Body of pancreas (tissue), 4 donors: Measurements from ENCODE around the gene ADPRHL1. TPM values are rescaled to one million over a fixed set of nuclear protein-coding genes. Genes with fewer than 3 reads are reported as not detected.
A peak's percentile ranks its signal among the peaks of the same experiment; 100 is the strongest.

ENCODE experiments used
- ATAC-seq: fragments of 150-250 bp; one replicate; pipeline ENCODE4 v1.9.1; 2016
- DNase-seq, 4 donors: peaks; one replicate each; pipeline ENCODE4 v3.0.0-alpha.2; 2019
- H3K27ac ChIP-seq, 4 donors: fragments of 200-600 bp; sonication (generic); 1 replicate in 3 of 4; 2 replicates in 1 of 4; pipeline versions ENCODE4 v1.5.1 to v1.6.1; 2016 to 2019; ENCODE audit warnings: mild to moderate bottlenecking in 1 of 4, mixed read lengths in 1 of 4, moderate library complexity in 1 of 4
- H3K27me3 ChIP-seq, 2 donors: fragments of 200-600 bp; sonication (generic); one replicate each; pipeline ENCODE4 v1.6.0; 2016; ENCODE audit warnings: mild to moderate bottlenecking in 1 of 2
- H3K36me3 ChIP-seq, 2 donors: fragments of 200-600 bp; sonication (generic); replicated peaks in 1 of 2; 2 replicates each; pipeline ENCODE4 v1.5.1; 2016; ENCODE audit warnings: low read depth in 2 of 2; ENCODE audit not compliant: insufficient read depth in 1 of 2
- H3K4me1 ChIP-seq: fragments of 200-600 bp; sonication (generic); one replicate; pipeline ENCODE4 v1.6.0; 2016
- H3K4me3 ChIP-seq, 2 donors: fragments of 200-600 bp; sonication (generic); 1 replicate in 1 of 2; 2 replicates in 1 of 2; pipeline ENCODE4 v1.5.1; 2016 to 2019
- H3K9me3 ChIP-seq, 3 donors: fragments of 200-600 bp; sonication (generic); 1 replicate in 2 of 3; 2 replicates in 1 of 3; pipeline ENCODE4 v1.5.1; 2016
- POLR2A ChIP-seq, 3 donors: fragments of 450-650 bp; IDR thresholded peaks; one replicate each; pipeline ENCODE4 v1.6.1; 2016; ENCODE audit warnings: antibody characterized with exemption in 3 of 3, mild to moderate bottlenecking in 2 of 3
- WGBS, 2 donors: methylation state at CpG; one replicate each; pipeline ENCODE4 v1.1.5; 2017; 5-methylcytosine and 5-hydroxymethylcytosine counted together
- intact Hi-C: fragments of 100-400 bp; cut with DNase I; formaldehyde crosslinking; loops from one replicate; pipeline ENCODE4 v1.15.1; 2023
- total RNA-seq, 2 donors: library from RNA; depleted of rRNA; stranded (reverse); fragments of >200 nt; gene quantifications; one replicate each; pipeline ENCODE4 v1.1.0, GENCODE V29; 2016
- TF ChIP-seq, protein P1 (sequence below), 7 experiments: fragments of 450-650 bp in 4 of 7; fragments of 200-600 bp in 3 of 7; sonication (generic) in 3 of 7; IDR thresholded peaks; one replicate each; pipeline ENCODE4 v1.5.1; 2016 to 2019; ENCODE audit warnings: antibody characterized with exemption in 7 of 7

Gene ADPRHL1
- total RNA-seq, 2 donors from 2014 or later = 6.0 to 15.8 TPM

DNA sequence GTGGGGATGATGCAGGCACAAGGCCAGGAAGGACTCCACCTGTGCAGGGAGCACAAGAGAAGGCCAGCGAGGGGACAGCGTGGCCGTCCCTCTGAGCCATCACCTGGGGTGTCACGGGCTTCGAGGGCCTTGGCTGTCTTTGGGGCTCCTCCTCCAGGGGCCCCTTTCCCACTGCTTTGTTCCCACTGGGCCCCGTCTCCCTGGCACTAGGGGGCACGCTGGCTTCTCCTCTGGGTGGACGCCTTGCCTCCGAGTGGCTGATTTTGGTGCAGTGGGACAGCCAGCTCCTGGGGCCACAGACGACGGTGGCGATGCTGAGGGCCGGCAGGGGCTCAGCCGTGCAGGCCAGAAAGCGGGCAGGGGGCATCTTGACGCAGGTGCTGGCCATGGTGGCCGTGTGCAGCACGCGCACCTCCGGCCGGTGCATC lies 46.2 kb downstream of the ADPRHL1 start:
- H3K4me1 ChIP-seq = no peaks in the 10 kb centered on the region
- H3K9me3 ChIP-seq = no peaks in the 10 kb centered on the region
- H3K27ac ChIP-seq = no peak overlapping the region
- H3K36me3 ChIP-seq = no peaks in the 10 kb centered on the region
- WGBS, 2 donors = 60 to 69% methylated on average over 16 to 20 of the region's 21 CpGs
- no peaks in the 10 kb centered on the region for H3K27me3 ChIP-seq
- DNase-seq = no peak
- TF ChIP-seq, protein P1, sequence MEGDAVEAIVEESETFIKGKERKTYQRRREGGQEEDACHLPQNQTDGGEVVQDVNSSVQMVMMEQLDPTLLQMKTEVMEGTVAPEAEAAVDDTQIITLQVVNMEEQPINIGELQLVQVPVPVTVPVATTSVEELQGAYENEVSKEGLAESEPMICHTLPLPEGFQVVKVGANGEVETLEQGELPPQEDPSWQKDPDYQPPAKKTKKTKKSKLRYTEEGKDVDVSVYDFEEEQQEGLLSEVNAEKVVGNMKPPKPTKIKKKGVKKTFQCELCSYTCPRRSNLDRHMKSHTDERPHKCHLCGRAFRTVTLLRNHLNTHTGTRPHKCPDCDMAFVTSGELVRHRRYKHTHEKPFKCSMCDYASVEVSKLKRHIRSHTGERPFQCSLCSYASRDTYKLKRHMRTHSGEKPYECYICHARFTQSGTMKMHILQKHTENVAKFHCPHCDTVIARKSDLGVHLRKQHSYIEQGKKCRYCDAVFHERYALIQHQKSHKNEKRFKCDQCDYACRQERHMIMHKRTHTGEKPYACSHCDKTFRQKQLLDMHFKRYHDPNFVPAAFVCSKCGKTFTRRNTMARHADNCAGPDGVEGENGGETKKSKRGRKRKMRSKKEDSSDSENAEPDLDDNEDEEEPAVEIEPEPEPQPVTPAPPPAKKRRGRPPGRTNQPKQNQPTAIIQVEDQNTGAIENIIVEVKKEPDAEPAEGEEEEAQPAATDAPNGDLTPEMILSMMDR (IDR thresholded peaks at IDR 0.05) = peak in 1 of 7 experiments; percentile 19
- no peak for TF ChIP-seq POLR2A (IDR thresholded peaks at IDR 0.05)
- no peak overlapping the region for H3K4me3 ChIP-seq
- intact Hi-C loops = no loop called here
- no peak for ATAC-seq

DNA sequence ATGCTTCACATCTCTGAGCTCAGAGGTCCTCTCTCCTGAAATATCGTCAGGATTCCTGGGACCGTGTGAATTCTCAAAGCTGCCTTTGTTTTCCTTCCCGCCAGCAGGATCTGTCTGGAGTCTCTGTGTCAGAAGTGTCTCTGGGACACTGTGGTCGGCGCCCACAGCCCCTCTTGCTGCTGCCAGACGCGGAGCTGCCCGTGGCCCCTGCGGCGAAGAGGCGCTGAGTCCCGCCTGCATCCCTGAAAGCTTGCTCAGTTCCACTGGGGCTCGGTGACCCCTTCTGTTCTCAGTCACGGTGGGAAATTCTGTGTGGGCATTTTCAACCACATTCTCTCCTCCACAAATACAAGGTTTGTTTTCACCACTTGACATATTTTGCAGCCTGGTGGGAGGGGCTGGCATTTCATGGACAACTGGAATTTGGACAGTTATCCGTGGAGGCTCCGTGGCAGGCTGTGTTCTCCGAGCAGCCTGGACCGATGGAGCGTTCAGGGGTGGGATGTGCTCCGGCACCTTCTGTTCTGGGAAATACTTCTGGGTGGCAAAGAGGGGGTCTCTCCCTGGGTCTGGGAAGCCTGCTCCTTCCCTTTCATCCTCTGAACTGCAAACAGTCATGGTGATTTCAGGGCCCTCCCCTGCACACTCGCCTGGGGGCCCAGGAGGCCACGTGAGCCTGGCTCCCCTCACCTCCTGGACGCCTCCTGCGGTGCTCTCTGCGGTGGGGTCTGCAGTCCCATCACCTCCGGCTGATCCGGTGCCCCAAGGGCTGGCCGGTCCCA lies 46.8 kb downstream of the ADPRHL1 start:
- no peak for DNase-seq
- Histone ChIP-seq H3K9me3 (no peaks in the 10 kb centered on the region), H3K4me1 (no peaks in the 10 kb centered on the region), H3K27me3 (no peaks in the 10 kb centered on the region), H3K27ac (no peak overlapping the region), H3K4me3 (no peak overlapping the region), H3K36me3 (no peaks in the 10 kb centered on the region)
- intact Hi-C loops = no loop called here
- 57 to 72% methylated on average over 20 to 26 of the region's 28 CpGs for whole genome bisulfite sequencing, 2 donors
- no peak for ATAC-seq
- TF ChIP-seq POLR2A (IDR thresholded peaks at IDR 0.05) = no peak
- TF ChIP-seq, protein P1 (IDR thresholded peaks at IDR 0.05) = no peak

DNA sequence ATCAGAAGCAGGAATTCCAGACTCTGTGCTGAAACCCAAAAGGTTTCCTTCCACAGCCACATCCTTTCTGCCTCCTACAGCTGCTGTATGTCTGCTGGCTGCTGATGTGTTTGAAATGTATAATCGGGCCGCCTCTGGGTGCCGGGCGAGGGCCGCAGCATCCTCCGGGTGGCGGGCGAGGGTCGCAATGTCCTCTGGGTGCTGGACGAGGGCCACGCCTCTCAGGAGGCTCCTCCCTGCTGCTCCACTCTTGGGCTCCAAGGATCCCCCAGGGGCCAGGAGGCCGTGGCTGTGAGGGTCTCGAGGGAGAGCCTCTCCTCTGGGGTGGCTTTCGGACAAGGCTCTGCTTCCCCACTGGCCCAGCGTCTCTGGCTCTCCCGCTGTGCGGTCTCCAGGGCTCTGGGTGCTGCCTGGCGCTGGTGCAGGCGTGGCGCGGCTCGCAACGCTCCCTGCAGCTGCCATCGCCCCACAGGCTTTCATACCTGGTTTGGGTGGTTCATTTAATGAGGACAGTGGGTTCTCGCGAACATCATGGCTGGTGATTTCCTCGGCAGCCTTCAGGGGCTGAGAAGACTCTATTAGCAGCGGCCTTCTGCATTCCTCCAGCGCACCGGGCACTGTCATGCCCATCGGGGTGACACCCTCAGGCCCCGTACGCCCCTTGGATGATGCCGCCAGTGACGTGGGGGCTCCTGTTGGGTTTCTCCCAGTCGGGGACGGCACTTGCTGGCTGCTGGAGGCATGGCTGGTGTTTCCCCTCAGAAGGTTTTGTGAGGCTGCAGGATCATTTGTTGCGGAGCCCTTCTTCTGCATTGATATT lies 47.6 kb downstream of the ADPRHL1 start:
- DNase-seq (no peak), ATAC-seq (no peak)
- intact Hi-C loops = no loop called here
- no peak overlapping the region for H3K4me3 ChIP-seq
- no peaks in the 10 kb centered on the region for H3K36me3 ChIP-seq
- H3K4me1 ChIP-seq = no peaks in the 10 kb centered on the region
- TF ChIP-seq, protein P1 (IDR thresholded peaks at IDR 0.05) = no peak
- TF ChIP-seq POLR2A (IDR thresholded peaks at IDR 0.05) = no peak
- WGBS, 2 donors = 81 to 82% methylated on average over 4 to 32 of the region's 38 CpGs
- H3K27ac ChIP-seq = no peak overlapping the region
- no peaks in the 10 kb centered on the region for H3K9me3 ChIP-seq
- H3K27me3 ChIP-seq = no peaks in the 10 kb centered on the region

DNA sequence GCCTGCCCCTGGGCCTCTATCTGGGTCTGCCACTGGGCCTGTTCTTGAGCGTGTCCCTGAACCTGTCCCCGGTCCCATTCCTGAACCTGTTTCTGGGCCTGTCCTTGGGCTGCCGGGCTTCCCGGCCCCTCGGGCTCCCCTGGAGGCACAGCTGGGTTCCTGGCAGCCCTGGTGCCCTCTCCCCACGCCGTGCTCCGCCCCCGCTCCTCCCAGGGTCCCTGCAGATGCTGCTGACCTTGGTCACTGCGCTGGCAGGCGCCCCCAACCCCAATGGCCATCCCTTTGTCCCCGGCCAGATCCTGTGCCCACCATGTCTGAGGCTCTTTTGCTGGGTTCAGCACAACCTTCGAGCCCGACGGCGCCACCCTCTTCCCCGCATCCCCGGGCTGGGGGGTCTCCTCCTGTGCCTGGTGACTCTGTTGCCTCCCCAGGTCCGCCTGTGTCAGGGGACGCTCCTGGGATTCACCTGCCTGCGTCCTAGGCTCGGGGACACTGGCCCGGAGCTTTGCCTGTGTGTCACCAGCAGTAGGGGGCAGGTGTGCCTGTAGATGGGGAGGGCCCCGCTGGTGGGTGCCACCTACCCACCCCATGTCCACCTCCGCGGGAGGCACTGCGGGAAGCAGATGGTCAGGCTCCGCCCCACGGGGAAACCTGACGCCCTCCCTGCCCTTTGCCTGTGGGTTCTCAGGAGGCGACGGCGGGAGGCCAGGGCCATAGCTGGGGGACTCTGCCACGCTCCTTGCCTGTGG lies 48.4 kb downstream of the ADPRHL1 start:
- intact Hi-C loops = no loop called here
- WGBS, 2 donors = 79 to 82% methylated on average over 15 to 34 of the region's 34 CpGs
- H3K27ac ChIP-seq = no peak overlapping the region
- H3K4me1 ChIP-seq = no peaks in the 10 kb centered on the region
- no peaks in the 10 kb centered on the region for H3K9me3 ChIP-seq
- H3K27me3 ChIP-seq = no peaks in the 10 kb centered on the region
- no peak overlapping the region for H3K4me3 ChIP-seq
- no peaks in the 10 kb centered on the region for H3K36me3 ChIP-seq
- TF ChIP-seq, protein P1 (IDR thresholded peaks at IDR 0.05) = no peak
- TF ChIP-seq POLR2A (IDR thresholded peaks at IDR 0.05) = no peak
- DNase-seq (no peak), ATAC-seq (no peak)
